NCI-H1417 (cell line): ENCODE results near the gene MPI.
"Not testable (repeated sequence)": the region's sequence is repeated elsewhere in the genome, so short reads cannot be mapped to it uniquely, and the experiment has no call there.

Source experiments
- DNase-seq, 3 experiments: peaks; one replicate each; lab custom pipeline; 2025; lab: John Stamatoyannopoulos, UW

Gene MPI

GRCh38 chr15:74864296-74864695 lies 25.5 kb upstream of the MPI start:
- no peak for DNase-seq

- no peak for DNase-seq
Measured at GRCh38 chr15:74865316-74865715, 24.5 kb upstream of the MPI start.

GRCh38 chr15:74866090-74866489 lies 23.8 kb upstream of the MPI start:
- no peak for DNase-seq

GRCh38 chr15:74867466-74868038 lies 22.3 kb upstream of the MPI start:
- DNase-seq = no peak

- DNase-seq = no peak
Measured at GRCh38 chr15:74868059-74868458, 21.8 kb upstream of the MPI start.

- DNase-seq = no peak
Measured at GRCh38 chr15:74869372-74869725, 20.5 kb upstream of the MPI start.

- DNase-seq = no peak
Measured at GRCh38 chr15:74869726-74870407, 20.0 kb upstream of the MPI start.

GRCh38 chr15:74870436-74871215 lies 19.2 kb upstream of the MPI start:
- no peak for DNase-seq

GRCh38 chr15:74872702-74873035 lies 17.2 kb upstream of the MPI start:
- DNase-seq = no peak

GRCh38 chr15:74873036-74873755 lies 16.6 kb upstream of the MPI start, which contains the start of gene SCAMP2:
Gene SCAMP2 (minus strand): TSS chr15:74873365. CDS start chr15:74873255, 110 bp downstream.
- DNase-seq = peak; percentile 89 to 99 (median 97)

GRCh38 chr15:74873756-74874424 lies 16.0 kb upstream of the MPI start:
- peak in 2 of 3 experiments; percentile 75 to 77 for DNase-seq

GRCh38 chr15:74878273-74878672 lies 11.6 kb upstream of the MPI start:
- DNase-seq = no peak

- peak in 1 of 3 experiments; percentile 8 for DNase-seq
Measured at GRCh38 chr15:74882528-74882927, 7.3 kb upstream of the MPI start.

- DNase-seq = no peak
Measured at GRCh38 chr15:74884428-74885223, 5.2 kb upstream of the MPI start.

- no peak for DNase-seq
Measured at GRCh38 chr15:74885461-74885860, 4.4 kb upstream of the MPI start.

- DNase-seq = not testable (repeated sequence)
Measured at GRCh38 chr15:74887537-74888193, 2.2 kb upstream of the MPI start.

- DNase-seq = no peak
Measured at GRCh38 chr15:74888716-74889115, 1.1 kb upstream of the MPI start.

- DNase-seq = peak in 1 of 3 experiments; percentile 86
Measured at GRCh38 chr15:74889390-74889882, 406 bp upstream of the MPI start.

GRCh38 chr15:74890665-74890960 lies 771 bp downstream of the MPI start:
- no peak for DNase-seq

GRCh38 chr15:74891469-74891868 lies 1.6 kb downstream of the MPI start:
- no peak for DNase-seq

GRCh38 chr15:74892313-74892712 lies 2.5 kb downstream of the MPI start:
- no peak for DNase-seq
